GM18867 (cell line): ENCODE measurements around the gene WWC2.
"Not testable (repeated sequence)": the region's sequence is repeated elsewhere in the genome, so short reads cannot be mapped to it uniquely, and the experiment has no call there.

Experiments
- ATAC-seq: cut with Tn5 transposase; IDR thresholded peaks from one replicate; pipeline ENCODE4 v1.9.1; 2021; ENCODE audit warnings: mild to moderate bottlenecking, moderate library complexity; ENCODE audit not compliant: unreplicated experiment

The WWC2 gene

GRCh38 chr4:183322326-183322725 lies 223.3 kb downstream of the WWC2 start, which contains the start of gene CLDN24:
Gene CLDN24 (minus strand): TSS chr4:183322426. CDS start chr4:183322426, 0 bp downstream.
- no peak for ATAC-seq

GRCh38 chr4:183323295-183323694 lies 224.2 kb downstream of the WWC2 start:
- ATAC-seq = no peak

GRCh38 chr4:183324056-183324455 lies 225.0 kb downstream of the WWC2 start:
- ATAC-seq = not testable (repeated sequence)

- no peak for ATAC-seq
These were observed 225.6 kb downstream of the WWC2 start for GRCh38 chr4:183324619-183325018.

- ATAC-seq = not testable (repeated sequence)
These were observed 227.3 kb downstream of the WWC2 start for GRCh38 chr4:183326387-183326786.

- no peak for ATAC-seq
These were observed 227.8 kb downstream of the WWC2 start for GRCh38 chr4:183326853-183327252.

GRCh38 chr4:183327827-183328226 lies 228.8 kb downstream of the WWC2 start:
- ATAC-seq = no peak

- ATAC-seq = no peak
These were observed 229.8 kb downstream of the WWC2 start for GRCh38 chr4:183328832-183329231.

- no peak for ATAC-seq
These were observed 230.2 kb downstream of the WWC2 start for GRCh38 chr4:183329244-183329643.

GRCh38 chr4:183329954-183330742 lies 231.1 kb downstream of the WWC2 start:
- no peak for ATAC-seq

GRCh38 chr4:183330841-183331240 lies 231.8 kb downstream of the WWC2 start:
- ATAC-seq = no peak

- no peak for ATAC-seq
These were observed 233.4 kb downstream of the WWC2 start for GRCh38 chr4:183332447-183332846.

- ATAC-seq = no peak
These were observed 234.1 kb downstream of the WWC2 start for GRCh38 chr4:183333202-183333601.

GRCh38 chr4:183333983-183334382 lies 234.9 kb downstream of the WWC2 start:
- no peak for ATAC-seq

GRCh38 chr4:183335369-183335940 lies 236.4 kb downstream of the WWC2 start:
- ATAC-seq = no peak

- ATAC-seq = no peak
These were observed 238.3 kb downstream of the WWC2 start for GRCh38 chr4:183337349-183337748.

GRCh38 chr4:183337833-183338232 lies 238.8 kb downstream of the WWC2 start:
- no peak for ATAC-seq

- ATAC-seq = no peak
These were observed 243.8 kb downstream of the WWC2 start for GRCh38 chr4:183342541-183343533.

- ATAC-seq = no peak
These were observed 244.7 kb downstream of the WWC2 start for GRCh38 chr4:183343730-183344129.

- no peak for ATAC-seq
These were observed 245.6 kb downstream of the WWC2 start for GRCh38 chr4:183344523-183345255.

- no peak for ATAC-seq
These were observed 246.2 kb downstream of the WWC2 start for GRCh38 chr4:183345261-183345660.
